Measurements from ENCODE around the gene ABHD17A.

Gene ABHD17A

DNA sequence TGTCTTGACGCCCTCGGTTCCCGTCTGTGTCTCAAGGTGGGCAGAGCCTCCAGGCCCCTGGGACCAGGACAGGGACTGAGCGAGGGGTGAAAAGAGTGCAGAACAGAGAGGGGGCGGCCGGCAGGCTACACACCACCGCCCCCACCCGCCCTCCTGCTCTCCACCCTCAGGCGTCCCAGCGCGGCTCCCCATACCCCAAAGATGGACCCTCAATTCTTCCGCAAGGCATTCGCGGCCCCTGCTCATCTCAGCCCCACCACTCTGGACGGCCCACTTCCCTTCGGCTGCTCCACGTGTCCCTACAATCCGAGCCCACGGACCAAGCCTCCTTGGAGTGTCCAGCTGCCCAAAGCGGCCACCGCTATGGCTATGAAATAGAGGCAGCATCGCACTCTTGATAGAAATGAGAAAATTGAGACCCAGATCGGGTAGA lies 23.7 kb downstream of the ABHD17A start (continued):
- TF ChIP-seq TOX (CRISPR knock-in tag; IDR thresholded peaks at IDR 0.05; ENCODE audit: borderline replicate concordance), result no peak
- TF ChIP-seq CSDC2 (CRISPR knock-in tag; IDR thresholded peaks at IDR 0.05), result no peak

DNA sequence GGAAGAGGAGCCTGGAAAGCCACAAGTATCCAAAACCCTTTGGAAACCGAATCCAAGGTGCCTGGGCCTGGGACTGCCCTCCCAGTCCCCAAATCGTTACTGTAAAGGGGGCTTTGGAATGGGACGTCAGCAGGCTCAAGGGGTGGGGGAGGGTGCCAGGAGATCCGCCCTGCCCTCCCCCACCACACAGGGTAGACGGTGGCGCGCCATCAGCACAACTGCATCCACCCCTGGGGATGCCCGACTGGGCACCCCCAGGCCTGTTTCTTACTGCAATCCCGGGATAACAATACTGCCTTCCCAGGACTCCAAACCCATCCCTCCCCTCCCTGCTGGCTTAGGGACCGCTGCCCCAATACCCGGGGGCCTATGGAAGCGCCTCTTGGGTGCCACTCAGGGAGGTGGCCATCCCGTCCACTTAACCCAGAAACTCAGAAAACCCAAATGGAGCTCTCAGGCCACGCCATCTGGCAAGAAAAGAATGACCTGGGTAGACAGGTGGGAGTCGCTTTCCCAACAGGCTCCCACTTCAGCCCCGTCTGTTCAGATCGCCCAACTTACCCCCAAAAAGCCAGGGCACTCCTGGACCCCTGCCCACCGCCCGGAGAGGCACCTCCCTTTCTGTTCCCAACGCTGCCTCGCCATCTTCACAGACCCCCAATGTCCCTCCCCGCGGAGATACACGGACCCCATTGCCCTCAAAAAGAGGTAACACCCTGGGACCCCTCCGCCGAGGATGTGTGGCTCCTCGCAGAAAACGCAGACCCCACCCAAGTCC lies 24.3 kb downstream of the ABHD17A start:
- TF ChIP-seq ISL1 (CRISPR knock-in tag; IDR thresholded peaks at IDR 0.05) (no peak), GLIS3 (CRISPR knock-in tag; IDR thresholded peaks at IDR 0.05) (no peak), PPARA (CRISPR knock-in tag; IDR thresholded peaks at IDR 0.05; ENCODE audit: borderline replicate concordance) (no peak), ZFP3 (CRISPR knock-in tag; IDR thresholded peaks at IDR 0.05) (no peak), BACH2 (CRISPR knock-in tag; IDR thresholded peaks at IDR 0.05; ENCODE audit: borderline replicate concordance) (no peak), TCF4 (CRISPR knock-in tag; IDR thresholded peaks at IDR 0.05; ENCODE audit: borderline replicate concordance) (no peak), TOX (CRISPR knock-in tag; IDR thresholded peaks at IDR 0.05; ENCODE audit: borderline replicate concordance) (no peak), ZNF565 (CRISPR knock-in tag; conservative IDR thresholded peaks at IDR 0.05; ENCODE audit: low read depth) (no peak), ZNF8 (CRISPR knock-in tag; IDR thresholded peaks at IDR 0.05) (no peak), ZFP30 (CRISPR knock-in tag; IDR thresholded peaks at IDR 0.05) (no peak), RARB (CRISPR knock-in tag; IDR thresholded peaks at IDR 0.05) (no peak), ZNF70 (CRISPR knock-in tag; IDR thresholded peaks at IDR 0.05) (no peak), ESRRG (CRISPR knock-in tag; IDR thresholded peaks at IDR 0.05) (no peak), ZC3H10 (CRISPR knock-in tag; IDR thresholded peaks at IDR 0.05) (no peak), ARNTL (CRISPR knock-in tag; IDR thresholded peaks at IDR 0.05; ENCODE audit: borderline replicate concordance, low read depth) (no peak), OSR1 (CRISPR knock-in tag; IDR thresholded peaks at IDR 0.05) (no peak)
- TF ChIP-seq, protein P1, sequence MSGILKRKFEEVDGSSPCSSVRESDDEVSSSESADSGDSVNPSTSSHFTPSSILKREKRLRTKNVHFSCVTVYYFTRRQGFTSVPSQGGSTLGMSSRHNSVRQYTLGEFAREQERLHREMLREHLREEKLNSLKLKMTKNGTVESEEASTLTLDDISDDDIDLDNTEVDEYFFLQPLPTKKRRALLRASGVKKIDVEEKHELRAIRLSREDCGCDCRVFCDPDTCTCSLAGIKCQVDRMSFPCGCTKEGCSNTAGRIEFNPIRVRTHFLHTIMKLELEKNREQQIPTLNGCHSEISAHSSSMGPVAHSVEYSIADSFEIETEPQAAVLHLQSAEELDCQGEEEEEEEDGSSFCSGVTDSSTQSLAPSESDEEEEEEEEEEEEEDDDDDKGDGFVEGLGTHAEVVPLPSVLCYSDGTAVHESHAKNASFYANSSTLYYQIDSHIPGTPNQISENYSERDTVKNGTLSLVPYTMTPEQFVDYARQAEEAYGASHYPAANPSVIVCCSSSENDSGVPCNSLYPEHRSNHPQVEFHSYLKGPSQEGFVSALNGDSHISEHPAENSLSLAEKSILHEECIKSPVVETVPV (CRISPR knock-in tag; IDR thresholded peaks at IDR 0.05), result no peak
- TF ChIP-seq, protein P2, sequence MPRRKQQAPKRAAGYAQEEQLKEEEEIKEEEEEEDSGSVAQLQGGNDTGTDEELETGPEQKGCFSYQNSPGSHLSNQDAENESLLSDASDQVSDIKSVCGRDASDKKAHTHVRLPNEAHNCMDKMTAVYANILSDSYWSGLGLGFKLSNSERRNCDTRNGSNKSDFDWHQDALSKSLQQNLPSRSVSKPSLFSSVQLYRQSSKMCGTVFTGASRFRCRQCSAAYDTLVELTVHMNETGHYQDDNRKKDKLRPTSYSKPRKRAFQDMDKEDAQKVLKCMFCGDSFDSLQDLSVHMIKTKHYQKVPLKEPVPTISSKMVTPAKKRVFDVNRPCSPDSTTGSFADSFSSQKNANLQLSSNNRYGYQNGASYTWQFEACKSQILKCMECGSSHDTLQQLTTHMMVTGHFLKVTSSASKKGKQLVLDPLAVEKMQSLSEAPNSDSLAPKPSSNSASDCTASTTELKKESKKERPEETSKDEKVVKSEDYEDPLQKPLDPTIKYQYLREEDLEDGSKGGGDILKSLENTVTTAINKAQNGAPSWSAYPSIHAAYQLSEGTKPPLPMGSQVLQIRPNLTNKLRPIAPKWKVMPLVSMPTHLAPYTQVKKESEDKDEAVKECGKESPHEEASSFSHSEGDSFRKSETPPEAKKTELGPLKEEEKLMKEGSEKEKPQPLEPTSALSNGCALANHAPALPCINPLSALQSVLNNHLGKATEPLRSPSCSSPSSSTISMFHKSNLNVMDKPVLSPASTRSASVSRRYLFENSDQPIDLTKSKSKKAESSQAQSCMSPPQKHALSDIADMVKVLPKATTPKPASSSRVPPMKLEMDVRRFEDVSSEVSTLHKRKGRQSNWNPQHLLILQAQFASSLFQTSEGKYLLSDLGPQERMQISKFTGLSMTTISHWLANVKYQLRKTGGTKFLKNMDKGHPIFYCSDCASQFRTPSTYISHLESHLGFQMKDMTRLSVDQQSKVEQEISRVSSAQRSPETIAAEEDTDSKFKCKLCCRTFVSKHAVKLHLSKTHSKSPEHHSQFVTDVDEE (CRISPR knock-in tag; IDR thresholded peaks at IDR 0.05), result no peak
- TF ChIP-seq, protein P3, sequence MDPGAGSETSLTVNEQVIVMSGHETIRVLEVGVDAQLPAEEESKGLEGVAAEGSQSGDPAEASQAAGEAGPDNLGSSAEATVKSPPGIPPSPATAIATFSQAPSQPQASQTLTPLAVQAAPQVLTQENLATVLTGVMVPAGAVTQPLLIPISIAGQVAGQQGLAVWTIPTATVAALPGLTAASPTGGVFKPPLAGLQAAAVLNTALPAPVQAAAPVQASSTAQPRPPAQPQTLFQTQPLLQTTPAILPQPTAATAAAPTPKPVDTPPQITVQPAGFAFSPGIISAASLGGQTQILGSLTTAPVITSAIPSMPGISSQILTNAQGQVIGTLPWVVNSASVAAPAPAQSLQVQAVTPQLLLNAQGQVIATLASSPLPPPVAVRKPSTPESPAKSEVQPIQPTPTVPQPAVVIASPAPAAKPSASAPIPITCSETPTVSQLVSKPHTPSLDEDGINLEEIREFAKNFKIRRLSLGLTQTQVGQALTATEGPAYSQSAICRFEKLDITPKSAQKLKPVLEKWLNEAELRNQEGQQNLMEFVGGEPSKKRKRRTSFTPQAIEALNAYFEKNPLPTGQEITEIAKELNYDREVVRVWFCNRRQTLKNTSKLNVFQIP (CRISPR knock-in tag; IDR thresholded peaks at IDR 0.05; ENCODE audit: borderline replicate concordance, low read depth), result no peak
- TF ChIP-seq, protein P4, sequence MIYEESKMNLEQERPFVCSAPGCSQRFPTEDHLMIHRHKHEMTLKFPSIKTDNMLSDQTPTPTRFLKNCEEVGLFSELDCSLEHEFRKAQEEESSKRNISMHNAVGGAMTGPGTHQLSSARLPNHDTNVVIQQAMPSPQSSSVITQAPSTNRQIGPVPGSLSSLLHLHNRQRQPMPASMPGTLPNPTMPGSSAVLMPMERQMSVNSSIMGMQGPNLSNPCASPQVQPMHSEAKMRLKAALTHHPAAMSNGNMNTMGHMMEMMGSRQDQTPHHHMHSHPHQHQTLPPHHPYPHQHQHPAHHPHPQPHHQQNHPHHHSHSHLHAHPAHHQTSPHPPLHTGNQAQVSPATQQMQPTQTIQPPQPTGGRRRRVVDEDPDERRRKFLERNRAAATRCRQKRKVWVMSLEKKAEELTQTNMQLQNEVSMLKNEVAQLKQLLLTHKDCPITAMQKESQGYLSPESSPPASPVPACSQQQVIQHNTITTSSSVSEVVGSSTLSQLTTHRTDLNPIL (CRISPR knock-in tag; IDR thresholded peaks at IDR 0.05; ENCODE audit: low read depth), result no peak
- no peak for ATAC-seq

DNA sequence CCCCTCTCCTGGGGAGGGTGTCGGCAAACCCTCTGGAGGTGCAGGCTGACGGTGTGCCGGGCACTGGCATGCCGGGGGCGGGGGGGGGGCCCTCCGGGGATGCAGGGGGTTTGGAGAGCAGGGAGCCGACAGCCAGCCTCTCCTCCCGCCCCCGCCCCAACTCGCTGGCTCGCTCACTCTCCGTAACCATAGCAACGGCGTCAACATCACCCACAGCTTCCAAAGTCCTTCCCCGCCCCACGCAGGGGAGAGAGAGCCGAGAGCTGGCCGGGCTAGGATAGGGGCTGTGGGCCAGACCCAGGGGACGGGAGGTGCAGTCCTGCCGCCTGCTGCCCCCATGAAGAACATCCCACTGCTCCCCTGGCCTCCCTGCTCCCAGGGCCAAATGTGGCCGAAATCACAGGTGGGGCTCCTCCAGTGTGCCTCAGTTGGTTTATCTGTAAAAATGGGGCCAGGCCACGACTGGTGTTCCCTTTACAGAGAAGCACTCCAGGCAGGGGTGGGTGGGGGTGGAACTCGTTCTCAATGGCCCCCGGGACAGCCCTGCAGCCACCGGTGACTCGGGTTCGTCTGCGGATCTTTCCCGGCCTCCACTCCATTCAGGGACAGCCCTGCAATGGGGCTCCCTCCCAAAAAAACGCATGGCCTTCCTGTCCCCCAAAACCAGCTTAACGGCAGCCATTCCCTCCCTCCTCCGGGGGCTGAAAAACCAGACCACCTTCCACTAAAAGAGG lies 25.1 kb downstream of the ABHD17A start:
- ATAC-seq, result no peak
- no peak for TF ChIP-seq ESRRG (CRISPR knock-in tag; IDR thresholded peaks at IDR 0.05)
- TF ChIP-seq, protein P1 (CRISPR knock-in tag; IDR thresholded peaks at IDR 0.05), result no peak
- TF ChIP-seq, protein P3 (CRISPR knock-in tag; IDR thresholded peaks at IDR 0.05; ENCODE audit: borderline replicate concordance, low read depth), result no peak
- no peak for TF ChIP-seq ZNF70 (CRISPR knock-in tag; IDR thresholded peaks at IDR 0.05)
- no peak for TF ChIP-seq ISL1 (CRISPR knock-in tag; IDR thresholded peaks at IDR 0.05)
- no peak for TF ChIP-seq TCF4 (CRISPR knock-in tag; IDR thresholded peaks at IDR 0.05; ENCODE audit: borderline replicate concordance)
- no peak for TF ChIP-seq OSR1 (CRISPR knock-in tag; IDR thresholded peaks at IDR 0.05)
- TF ChIP-seq, protein P5, sequence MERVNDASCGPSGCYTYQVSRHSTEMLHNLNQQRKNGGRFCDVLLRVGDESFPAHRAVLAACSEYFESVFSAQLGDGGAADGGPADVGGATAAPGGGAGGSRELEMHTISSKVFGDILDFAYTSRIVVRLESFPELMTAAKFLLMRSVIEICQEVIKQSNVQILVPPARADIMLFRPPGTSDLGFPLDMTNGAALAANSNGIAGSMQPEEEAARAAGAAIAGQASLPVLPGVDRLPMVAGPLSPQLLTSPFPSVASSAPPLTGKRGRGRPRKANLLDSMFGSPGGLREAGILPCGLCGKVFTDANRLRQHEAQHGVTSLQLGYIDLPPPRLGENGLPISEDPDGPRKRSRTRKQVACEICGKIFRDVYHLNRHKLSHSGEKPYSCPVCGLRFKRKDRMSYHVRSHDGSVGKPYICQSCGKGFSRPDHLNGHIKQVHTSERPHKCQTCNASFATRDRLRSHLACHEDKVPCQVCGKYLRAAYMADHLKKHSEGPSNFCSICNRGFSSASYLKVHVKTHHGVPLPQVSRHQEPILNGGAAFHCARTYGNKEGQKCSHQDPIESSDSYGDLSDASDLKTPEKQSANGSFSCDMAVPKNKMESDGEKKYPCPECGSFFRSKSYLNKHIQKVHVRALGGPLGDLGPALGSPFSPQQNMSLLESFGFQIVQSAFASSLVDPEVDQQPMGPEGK (CRISPR knock-in tag; IDR thresholded peaks at IDR 0.05; ENCODE audit: borderline replicate concordance), result no peak
